Stimulated activated CD8-positive, alpha-beta memory T cell treated with anti-CD3 and anti-CD28 coated beads, Interleukin-7, amount 100 ng/mL, for 1 hour (primary cell): ENCODE data around the gene CRIP3.

Source experiments
- DNase-seq, 2 donors: peaks; one replicate each; pipeline ENCODE4 v3.0.0-alpha.2; 2020; ENCODE audit warnings: low read depth in 2 of 2

Gene CRIP3

DNA sequence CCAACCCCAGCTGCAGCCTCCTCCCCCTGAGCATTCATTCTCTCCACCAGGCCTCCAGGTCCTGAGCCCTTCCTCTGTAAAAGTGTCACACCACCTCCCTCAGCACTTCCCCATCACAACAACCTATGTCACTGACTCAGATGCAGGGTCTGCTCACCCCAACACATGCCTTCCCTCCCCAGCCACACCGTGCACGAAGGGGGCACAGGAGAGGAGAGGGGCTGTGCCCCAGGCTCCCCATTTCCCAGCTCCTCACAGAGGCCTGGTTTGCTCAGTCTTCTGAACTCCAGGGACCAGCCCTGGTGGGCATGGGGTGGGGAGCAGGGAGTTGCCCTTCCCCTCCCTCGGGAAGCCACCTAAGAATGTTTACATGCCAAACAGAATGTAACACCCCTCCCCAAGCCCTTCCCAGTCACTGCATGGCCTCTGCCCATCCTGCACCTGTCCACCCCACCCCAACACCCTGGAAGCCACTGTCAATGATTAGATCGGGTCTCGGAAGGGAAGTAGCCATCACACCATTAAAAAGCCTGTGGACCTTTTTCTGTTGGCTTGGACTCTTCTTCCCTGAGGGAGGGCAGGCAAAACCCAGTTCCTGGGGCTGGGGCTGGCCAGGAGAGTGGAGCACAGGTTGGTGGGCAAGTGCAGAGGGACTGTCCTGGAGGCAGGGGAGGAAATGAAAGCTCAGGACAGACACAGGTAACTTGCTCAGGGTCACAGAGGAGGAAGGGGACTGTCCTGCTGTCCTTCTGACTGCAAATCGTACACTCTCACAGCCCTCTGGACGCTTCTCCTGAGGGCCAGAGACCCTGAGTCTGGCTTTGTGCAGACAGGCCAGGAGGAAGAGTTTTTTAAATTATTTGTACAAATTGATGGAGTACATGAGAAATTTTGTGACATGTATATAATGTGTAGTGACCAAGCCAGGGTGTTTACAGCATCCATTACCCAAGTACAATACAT is 20.6 kb downstream of the CRIP3 start:
- no peak for DNase-seq

DNA sequence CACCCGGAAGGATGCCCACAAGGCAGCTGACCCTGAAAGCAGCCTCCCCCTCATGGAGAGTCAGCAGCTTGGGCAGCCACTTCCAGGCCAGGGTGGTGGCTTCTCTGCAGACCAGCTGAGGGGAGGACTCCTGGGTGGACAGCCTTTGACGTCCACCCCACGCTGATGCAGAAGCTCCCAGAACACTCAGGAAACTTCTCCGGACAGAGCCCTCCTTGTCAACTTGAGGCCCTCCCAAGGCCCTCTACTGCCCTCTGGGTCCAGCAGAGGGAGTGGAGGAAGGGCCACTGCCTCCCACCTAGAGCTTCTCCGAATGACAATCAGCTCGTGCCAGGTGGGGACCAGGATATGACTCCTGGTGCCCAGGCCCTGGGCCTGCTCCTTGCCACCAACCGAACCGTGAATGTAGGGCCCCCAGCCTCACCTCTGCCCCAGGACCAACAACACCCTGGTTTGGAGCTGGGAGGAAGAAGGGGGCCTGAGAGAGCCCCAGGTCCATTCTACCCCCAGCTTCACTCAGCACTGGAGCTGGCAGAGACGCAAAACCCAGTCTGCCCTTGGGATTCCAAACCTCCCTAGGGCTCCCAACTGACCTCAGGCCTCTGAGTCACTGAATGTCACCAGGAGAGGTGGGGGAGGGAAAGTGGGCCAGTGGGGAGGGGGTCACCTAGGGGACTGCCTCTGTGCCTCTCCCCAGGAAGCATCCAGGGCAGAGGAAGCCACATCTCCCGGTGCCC is 21.5 kb downstream of the CRIP3 start:
- no peak for DNase-seq

GRCh38 chr6:43286456-43286979 is 22.1 kb downstream of the CRIP3 start:
- no peak for DNase-seq

DNA sequence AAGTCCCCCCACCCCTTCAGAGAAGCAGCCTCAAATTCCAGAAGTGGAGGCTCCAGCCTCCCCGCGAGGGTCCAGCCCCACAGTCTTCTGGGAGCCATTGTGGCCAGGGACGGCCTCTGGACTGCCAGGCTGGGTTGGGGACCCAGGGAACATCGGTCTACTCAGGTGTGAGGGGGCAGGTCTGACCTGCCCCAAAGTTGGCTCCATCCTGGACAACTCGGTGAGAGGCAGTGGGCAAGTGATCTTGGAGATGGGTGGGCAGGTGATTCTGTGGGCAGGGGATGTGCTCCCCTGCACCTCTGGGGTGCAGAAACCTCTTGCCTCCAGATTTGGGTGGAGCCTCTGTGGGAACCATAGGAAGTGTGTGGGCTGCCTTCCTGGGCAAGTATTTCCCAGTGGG is 22.8 kb downstream of the CRIP3 start:
- DNase-seq, result no peak

GRCh38 chr6:43284991-43285781 is 23.4 kb downstream of the CRIP3 start:
- DNase-seq, result no peak

DNA sequence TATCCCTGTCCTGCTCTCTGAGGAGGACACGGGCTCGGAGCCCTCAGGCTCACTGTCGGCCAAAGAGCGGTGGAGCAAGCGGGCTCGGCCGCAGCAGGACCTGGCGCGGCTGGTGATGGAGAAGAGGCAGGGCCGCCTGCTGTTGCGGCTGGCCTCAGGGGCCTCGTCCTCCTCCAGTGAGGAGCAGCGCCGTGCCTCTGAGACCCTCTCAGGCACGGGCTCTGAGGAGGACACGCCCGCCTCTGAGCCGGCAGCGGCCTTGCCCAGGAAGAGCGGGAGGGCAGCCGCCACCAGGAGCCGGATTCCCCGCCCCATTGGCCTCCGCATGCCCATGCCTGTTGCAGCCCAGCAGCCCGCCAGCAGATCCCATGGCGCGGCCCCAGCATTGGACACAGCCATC is 24.7 kb downstream of the CRIP3 start:
- DNase-seq, result no peak

DNA sequence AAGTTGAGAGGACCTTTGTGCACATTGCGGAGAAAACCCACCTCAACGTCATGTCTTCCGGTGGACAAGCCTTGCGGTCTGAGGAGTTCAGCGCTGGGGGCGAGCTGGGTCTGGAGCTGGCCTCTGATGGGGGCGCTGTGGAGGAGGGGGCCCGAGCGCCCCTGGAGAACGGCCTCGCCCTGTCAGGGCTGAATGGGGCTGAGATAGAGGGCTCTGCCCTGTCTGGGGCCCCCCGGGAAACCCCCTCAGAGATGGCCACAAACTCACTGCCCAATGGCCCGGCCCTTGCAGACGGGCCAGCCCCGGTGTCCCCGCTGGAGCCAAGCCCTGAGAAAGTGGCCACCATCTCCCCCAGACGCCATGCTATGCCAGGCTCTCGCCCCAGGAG is 25.1 kb downstream of the CRIP3 start:
- DNase-seq, result no peak

GRCh38 chr6:43282636-43283513 is 25.8 kb downstream of the CRIP3 start:
- no peak for DNase-seq

DNA sequence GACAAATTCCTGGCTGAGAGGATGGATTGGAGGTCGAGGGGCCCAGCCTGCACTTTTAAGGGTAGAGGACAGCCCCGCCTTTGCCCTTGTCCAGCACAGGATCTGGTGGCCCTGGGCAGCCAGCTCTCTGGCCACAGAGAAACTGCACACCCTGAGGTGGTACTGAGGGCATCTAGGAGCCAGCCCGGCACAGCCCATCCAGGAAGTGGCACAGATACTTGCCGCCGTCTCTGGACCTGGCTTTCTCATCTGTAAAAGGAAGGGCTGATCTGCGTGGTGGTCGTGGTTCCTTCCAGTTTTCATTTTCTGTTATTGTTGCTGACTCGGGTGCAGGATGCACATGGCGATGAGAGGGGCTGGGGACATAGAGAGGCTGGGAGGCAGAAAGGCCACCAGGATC is 26.6 kb downstream of the CRIP3 start:
- DNase-seq, result no peak

- DNase-seq, result no peak
These were observed 28.4 kb downstream of the CRIP3 start for GRCh38 chr6:43280234-43280633.

DNA sequence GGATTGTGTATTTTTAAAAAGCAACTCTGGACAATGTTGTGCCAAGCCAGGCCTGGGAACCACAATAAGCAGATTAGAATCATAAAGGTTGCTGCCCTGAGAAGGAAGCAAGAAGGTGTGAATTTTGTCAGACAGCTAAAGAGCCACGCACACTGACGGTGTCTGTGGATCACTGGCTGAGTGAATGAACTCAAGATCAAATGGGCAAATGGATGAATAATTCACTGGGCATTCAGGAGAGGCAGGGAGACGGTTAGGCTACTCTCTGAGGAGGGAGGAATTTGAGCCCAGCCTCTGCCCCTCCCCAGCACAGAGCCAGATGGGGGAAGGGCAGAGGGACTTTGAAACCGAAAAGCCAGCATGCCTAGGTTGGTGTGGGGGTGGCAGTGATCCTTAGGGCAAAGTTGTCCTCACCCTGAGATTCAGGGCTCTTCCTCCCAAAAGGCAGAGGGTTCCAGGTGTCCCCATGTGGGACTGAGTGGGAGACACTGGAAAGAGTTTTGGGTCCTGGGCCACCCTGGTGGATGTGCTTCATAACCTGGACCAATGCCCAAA is 30.0 kb downstream of the CRIP3 start:
- no peak for DNase-seq

- no peak for DNase-seq
These were observed 30.7 kb downstream of the CRIP3 start for GRCh38 chr6:43277643-43278523.

- DNase-seq, result no peak
These were observed 31.4 kb downstream of the CRIP3 start for GRCh38 chr6:43277306-43277642.

- DNase-seq, result no peak
These were observed 31.9 kb downstream of the CRIP3 start for GRCh38 chr6:43276577-43277305.

DNA sequence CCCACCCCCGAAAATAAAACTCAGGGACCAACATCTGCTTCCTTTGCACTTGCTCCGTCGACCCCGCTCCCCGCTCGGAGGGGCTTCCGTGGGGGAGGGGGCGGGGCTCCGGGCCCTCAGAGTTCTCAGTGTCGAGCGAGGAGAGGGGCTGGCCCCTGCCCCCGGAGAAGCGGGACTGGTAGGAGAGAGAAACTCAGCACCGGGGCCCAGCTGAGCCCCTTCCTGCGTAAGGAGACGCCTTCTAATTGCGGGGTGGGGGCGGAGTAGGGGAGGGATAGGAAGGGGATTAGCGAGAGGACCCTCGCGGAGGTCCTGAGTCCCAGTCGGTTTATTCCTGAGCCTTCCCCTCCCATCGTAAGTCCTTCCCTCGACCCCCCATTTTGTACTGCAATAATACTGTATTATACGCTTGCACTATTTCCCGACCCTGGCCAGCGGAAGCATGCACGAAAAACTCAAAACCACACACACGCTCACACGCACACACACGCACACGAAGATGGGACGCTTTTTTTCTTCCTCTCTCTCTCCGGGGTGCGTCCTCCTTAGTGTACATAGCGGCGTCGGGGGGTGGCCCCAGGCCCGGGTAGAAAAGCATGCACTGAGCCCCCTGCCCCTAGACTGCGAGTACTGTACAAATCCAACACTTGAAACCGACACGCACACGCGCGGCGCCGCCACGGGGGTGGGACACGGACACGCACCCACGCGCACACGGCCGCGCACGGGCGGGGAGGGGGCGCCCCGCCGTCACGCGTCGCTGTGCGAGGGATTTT is 32.6 kb downstream of the CRIP3 start:
- no peak for DNase-seq

DNA sequence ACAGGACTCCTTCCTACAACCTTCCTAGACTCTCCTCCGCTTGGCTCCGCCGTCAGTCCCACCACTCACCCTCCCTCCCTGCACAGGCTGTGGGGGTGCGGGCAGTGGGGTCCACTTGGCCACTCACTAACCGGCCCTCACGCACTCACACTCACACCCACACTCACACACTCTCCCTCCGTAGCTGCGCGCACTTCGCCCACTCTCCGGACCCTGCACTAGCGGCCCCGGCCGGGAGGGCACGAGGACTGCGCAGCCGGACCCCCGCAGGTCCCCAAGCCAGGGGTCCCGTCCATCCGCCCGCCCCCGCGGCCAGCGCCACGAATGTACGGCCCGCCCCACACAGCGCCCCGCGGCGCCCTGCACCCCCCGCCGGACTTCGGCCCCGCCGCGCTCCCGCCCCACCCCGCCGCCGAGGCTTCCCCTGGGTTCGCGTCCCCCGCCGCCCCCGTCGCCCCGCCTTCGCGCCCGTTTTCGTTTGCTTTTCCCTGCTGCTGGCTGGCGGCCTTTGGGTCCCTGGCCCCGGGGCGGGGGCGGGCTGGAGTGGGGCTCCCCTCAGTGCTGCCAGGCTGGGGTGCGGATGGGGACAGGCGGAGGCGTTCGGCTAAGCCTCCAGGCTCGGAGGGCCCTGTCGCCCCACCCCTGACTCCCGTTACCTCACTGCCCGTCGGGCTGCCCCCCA is 33.6 kb downstream of the CRIP3 start:
- no peak for DNase-seq

- DNase-seq, result no peak
These were observed 34.3 kb downstream of the CRIP3 start for GRCh38 chr6:43274127-43274915.
